Osteocyte (in vitro differentiated cells): Measurements from ENCODE around the gene APLNR. TPM values are rescaled to one million over a fixed set of nuclear protein-coding genes. Genes with fewer than 3 reads are reported as not detected.

Source experiments
- DNase-seq: peaks from one replicate; pipeline ENCODE4 v3.0.0; 2021; ENCODE audit warnings: mixed read lengths; ENCODE audit not compliant: unreplicated experiment; ENCODE audit errors: extremely low spot score
- H3K27ac Mint-ChIP-seq: one replicate; pipeline ENCODE4 v1.8.0; 2021; ENCODE audit warnings: mild to moderate bottlenecking, mixed read lengths; ENCODE audit not compliant: unreplicated experiment
- H3K27me3 Mint-ChIP-seq: one replicate; pipeline ENCODE4 v1.8.0; 2021; ENCODE audit warnings: mixed read lengths; ENCODE audit not compliant: unreplicated experiment
- H3K36me3 Mint-ChIP-seq: one replicate; pipeline ENCODE4 v1.8.0; 2021; ENCODE audit warnings: mixed read lengths; ENCODE audit not compliant: unreplicated experiment
- H3K4me1 Mint-ChIP-seq: one replicate; pipeline ENCODE4 v1.8.0; 2021; ENCODE audit warnings: mixed read lengths; ENCODE audit not compliant: unreplicated experiment
- H3K4me3 Mint-ChIP-seq: one replicate; pipeline ENCODE4 v1.8.0; 2021; ENCODE audit warnings: mild to moderate bottlenecking, moderate library complexity, mixed read lengths; ENCODE audit not compliant: unreplicated experiment
- H3K9me3 Mint-ChIP-seq: one replicate; pipeline ENCODE4 v1.8.0; 2021; ENCODE audit warnings: mixed read lengths; ENCODE audit not compliant: unreplicated experiment
- CTCF ChIP-seq: fragments of 200-600 bp; sonication (generic); IDR thresholded peaks from 2 replicates; pipeline ENCODE4 v1.5.0; 2021; ENCODE audit warnings: antibody characterized with exemption, mild to moderate bottlenecking, moderate library complexity
- total RNA-seq: library from RNA; stranded (reverse); gene quantifications from 2 replicates; pipeline ENCODE4 v1.2.1, GENCODE V29; 2021

APLNR gene
- total RNA-seq, 1 donor from 2014 or later, result not detected

- Mint-ChIP-seq H3K36me3 (no peaks in the 10 kb centered on the region), H3K4me1 (no peaks in the 10 kb centered on the region), H3K27ac (no peak overlapping the region), H3K27me3 (peaks cover 20% of the 10 kb centered on the region), H3K4me3 (no peak overlapping the region), H3K9me3 (no peaks in the 10 kb centered on the region)
- TF ChIP-seq CTCF, result no peak
- DNase-seq, result no peak
Measured at GRCh38 chr11:57202281-57202680, 34.8 kb downstream of the APLNR start.

- no peak overlapping the region for H3K27ac Mint-ChIP-seq
- peaks cover 20% of the 10 kb centered on the region for H3K27me3 Mint-ChIP-seq
- TF ChIP-seq CTCF, result no peak
- no peaks in the 10 kb centered on the region for H3K4me1 Mint-ChIP-seq
- no peaks in the 10 kb centered on the region for H3K36me3 Mint-ChIP-seq
- H3K4me3 Mint-ChIP-seq, result no peak overlapping the region
- no peak for DNase-seq
- no peaks in the 10 kb centered on the region for H3K9me3 Mint-ChIP-seq
Measured at GRCh38 chr11:57200917-57201316, 36.1 kb downstream of the APLNR start.

GRCh38 chr11:57199330-57199729, 37.7 kb downstream of the APLNR start:
- H3K27me3 Mint-ChIP-seq, result peaks cover 16% of the 10 kb centered on the region

GRCh38 chr11:57197762-57198161, 39.3 kb downstream of the APLNR start:
- H3K4me1 Mint-ChIP-seq, result no peaks in the 10 kb centered on the region

More at GRCh38 chr11:57199330-57199729, 37.7 kb downstream of the APLNR start:
- no peak for TF ChIP-seq CTCF
- Mint-ChIP-seq H3K27ac (no peak overlapping the region), H3K36me3 (no peaks in the 10 kb centered on the region), H3K4me3 (no peak overlapping the region), H3K4me1 (no peaks in the 10 kb centered on the region), H3K9me3 (no peaks in the 10 kb centered on the region)
- DNase-seq, result no peak

GRCh38 chr11:57196596-57196995, 40.5 kb downstream of the APLNR start:
- TF ChIP-seq CTCF, result no peak
- no peaks in the 10 kb centered on the region for H3K4me1 Mint-ChIP-seq
- H3K27ac Mint-ChIP-seq, result no peak overlapping the region

More at GRCh38 chr11:57197762-57198161, 39.3 kb downstream of the APLNR start:
- Mint-ChIP-seq H3K4me3 (no peak overlapping the region), H3K27me3 (peaks cover 11% of the 10 kb centered on the region), H3K27ac (no peak overlapping the region), H3K36me3 (no peaks in the 10 kb centered on the region), H3K9me3 (no peaks in the 10 kb centered on the region)
- TF ChIP-seq CTCF, result no peak
- no peak for DNase-seq

More at GRCh38 chr11:57196596-57196995, 40.5 kb downstream of the APLNR start:
- DNase-seq, result no peak
- peaks cover 8% of the 10 kb centered on the region for H3K27me3 Mint-ChIP-seq
- no peaks in the 10 kb centered on the region for H3K36me3 Mint-ChIP-seq
- H3K4me3 Mint-ChIP-seq, result no peak overlapping the region
- H3K9me3 Mint-ChIP-seq, result no peaks in the 10 kb centered on the region
